Ascending aorta (tissue), 2 donors: ENCODE results near the gene SAMHD1. TPM values are rescaled to one million over a fixed set of nuclear protein-coding genes. Genes with fewer than 3 reads are reported as not detected.
A peak's percentile ranks its signal among the peaks of the same experiment; 100 is the strongest.

Source experiments
- DNase-seq, 2 donors: peaks; one replicate each; pipeline ENCODE4 v3.0.0-alpha.2; 2019; ENCODE audit warnings: low spot score in 2 of 2
- H3K27ac ChIP-seq, 2 donors: fragments of 200-600 bp; sonication (generic); one replicate each; pipeline ENCODE4 v1.5.1; 2016 to 2017; ENCODE audit warnings: mild to moderate bottlenecking in 1 of 2
- H3K27me3 ChIP-seq: fragments of 200-600 bp; sonication (generic); one replicate; pipeline ENCODE4 v1.5.1; 2017
- H3K36me3 ChIP-seq, 2 donors: fragments of 200-600 bp; sonication (generic); one replicate each; pipeline ENCODE4 v1.5.1; 2016
- H3K4me1 ChIP-seq, 2 donors: fragments of 200-600 bp; sonication (generic); one replicate each; pipeline ENCODE4 v1.5.1; 2016 to 2017; ENCODE audit warnings: mild to moderate bottlenecking in 1 of 2
- H3K4me3 ChIP-seq, 2 donors: fragments of 200-600 bp; sonication (generic); one replicate each; pipeline ENCODE4 v1.5.1; 2016 to 2017; ENCODE audit warnings: mild to moderate bottlenecking in 1 of 2
- H3K9me3 ChIP-seq, 2 donors: fragments of 200-600 bp; sonication (generic); one replicate each; pipeline ENCODE4 v1.5.1; 2016
- intact Hi-C: fragments of 100-400 bp; cut with DNase I; formaldehyde crosslinking; loops from one replicate; pipeline ENCODE4 v1.15.1; 2023
- total RNA-seq: library from RNA; depleted of rRNA; stranded (reverse); fragments of >200 nt; gene quantifications from one replicate; pipeline ENCODE4 v1.1.0, GENCODE V29; 2016
- TF ChIP-seq, protein P1 (sequence below), 3 experiments: fragments of 200-600 bp in 2 of 3; fragments of 450-650 bp in 1 of 3; sonication (generic) in 2 of 3; IDR thresholded peaks; one replicate each; pipeline ENCODE4 v1.5.1; 2016 to 2019; ENCODE audit warnings: antibody characterized with exemption in 3 of 3, mild to moderate bottlenecking in 1 of 3, moderate library complexity in 1 of 3

Gene SAMHD1
- total RNA-seq, 1 donor from 2014 or later: 163 TPM

DNA sequence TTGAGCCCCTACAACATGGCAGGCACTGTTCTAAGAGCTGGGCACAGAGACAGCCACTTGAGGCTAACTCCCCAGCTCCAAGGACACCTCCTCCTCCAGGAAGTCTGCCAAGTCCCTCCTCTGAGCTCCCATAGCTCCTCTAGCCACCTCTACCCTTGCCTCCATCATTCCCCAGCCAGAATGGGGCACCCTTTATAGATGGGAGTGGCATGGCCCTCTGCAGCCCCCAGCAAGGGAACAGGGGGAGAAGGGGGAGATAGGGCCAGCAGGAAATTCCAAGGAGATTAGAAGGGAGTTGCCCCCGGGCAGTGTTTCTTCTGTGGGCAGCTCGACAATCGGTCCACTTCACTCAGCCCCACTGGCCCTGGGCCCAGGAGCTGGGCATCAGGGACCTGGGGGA is 95.3 kb downstream of the SAMHD1 start:
- peak overlapping the region; percentile 93 to 99 for H3K27ac ChIP-seq
- no peaks in the 10 kb centered on the region for H3K27me3 ChIP-seq
- TF ChIP-seq, protein P1, sequence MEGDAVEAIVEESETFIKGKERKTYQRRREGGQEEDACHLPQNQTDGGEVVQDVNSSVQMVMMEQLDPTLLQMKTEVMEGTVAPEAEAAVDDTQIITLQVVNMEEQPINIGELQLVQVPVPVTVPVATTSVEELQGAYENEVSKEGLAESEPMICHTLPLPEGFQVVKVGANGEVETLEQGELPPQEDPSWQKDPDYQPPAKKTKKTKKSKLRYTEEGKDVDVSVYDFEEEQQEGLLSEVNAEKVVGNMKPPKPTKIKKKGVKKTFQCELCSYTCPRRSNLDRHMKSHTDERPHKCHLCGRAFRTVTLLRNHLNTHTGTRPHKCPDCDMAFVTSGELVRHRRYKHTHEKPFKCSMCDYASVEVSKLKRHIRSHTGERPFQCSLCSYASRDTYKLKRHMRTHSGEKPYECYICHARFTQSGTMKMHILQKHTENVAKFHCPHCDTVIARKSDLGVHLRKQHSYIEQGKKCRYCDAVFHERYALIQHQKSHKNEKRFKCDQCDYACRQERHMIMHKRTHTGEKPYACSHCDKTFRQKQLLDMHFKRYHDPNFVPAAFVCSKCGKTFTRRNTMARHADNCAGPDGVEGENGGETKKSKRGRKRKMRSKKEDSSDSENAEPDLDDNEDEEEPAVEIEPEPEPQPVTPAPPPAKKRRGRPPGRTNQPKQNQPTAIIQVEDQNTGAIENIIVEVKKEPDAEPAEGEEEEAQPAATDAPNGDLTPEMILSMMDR (IDR thresholded peaks at IDR 0.05): no peak
- no peak for DNase-seq
- H3K36me3 ChIP-seq: no peaks in the 10 kb centered on the region
- H3K4me3 ChIP-seq: no peak overlapping the region
- H3K4me1 ChIP-seq: peaks cover 14 to 66% of the 10 kb centered on the region in 2 donors
- intact Hi-C loops: no loop called here
- H3K9me3 ChIP-seq: no peaks in the 10 kb centered on the region

DNA sequence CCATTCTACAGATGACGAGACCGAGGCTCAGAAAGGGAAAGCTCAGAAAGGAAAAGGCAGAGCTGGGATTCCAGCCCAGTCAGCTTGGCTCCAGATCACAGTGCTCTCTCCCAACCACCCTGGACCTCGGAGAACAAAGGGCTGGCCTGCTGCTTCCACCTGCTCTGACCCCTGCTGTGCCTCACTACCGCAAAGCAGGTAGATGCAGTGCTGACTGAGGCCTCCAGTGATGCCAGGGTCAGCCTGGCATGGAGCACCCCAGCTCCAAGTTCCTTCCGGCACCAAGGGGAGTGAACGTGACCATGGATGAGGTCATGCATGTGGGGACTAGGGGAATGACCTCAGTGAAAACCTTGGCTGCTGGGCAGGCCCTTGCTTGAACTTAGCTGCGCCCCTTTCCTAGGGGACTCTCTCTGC is 96.3 kb downstream of the SAMHD1 start:
- no peaks in the 10 kb centered on the region for H3K36me3 ChIP-seq
- TF ChIP-seq, protein P1 (IDR thresholded peaks at IDR 0.05): no peak
- H3K4me3 ChIP-seq: peak overlapping the region; percentile 3 to 31
- H3K27ac ChIP-seq: peak overlapping the region; percentile 93 to 99
- H3K9me3 ChIP-seq: no peaks in the 10 kb centered on the region
- no peak for DNase-seq
- intact Hi-C loops: no loop called here
- H3K4me1 ChIP-seq: peaks cover 14 to 61% of the 10 kb centered on the region in 2 donors
- no peaks in the 10 kb centered on the region for H3K27me3 ChIP-seq

DNA sequence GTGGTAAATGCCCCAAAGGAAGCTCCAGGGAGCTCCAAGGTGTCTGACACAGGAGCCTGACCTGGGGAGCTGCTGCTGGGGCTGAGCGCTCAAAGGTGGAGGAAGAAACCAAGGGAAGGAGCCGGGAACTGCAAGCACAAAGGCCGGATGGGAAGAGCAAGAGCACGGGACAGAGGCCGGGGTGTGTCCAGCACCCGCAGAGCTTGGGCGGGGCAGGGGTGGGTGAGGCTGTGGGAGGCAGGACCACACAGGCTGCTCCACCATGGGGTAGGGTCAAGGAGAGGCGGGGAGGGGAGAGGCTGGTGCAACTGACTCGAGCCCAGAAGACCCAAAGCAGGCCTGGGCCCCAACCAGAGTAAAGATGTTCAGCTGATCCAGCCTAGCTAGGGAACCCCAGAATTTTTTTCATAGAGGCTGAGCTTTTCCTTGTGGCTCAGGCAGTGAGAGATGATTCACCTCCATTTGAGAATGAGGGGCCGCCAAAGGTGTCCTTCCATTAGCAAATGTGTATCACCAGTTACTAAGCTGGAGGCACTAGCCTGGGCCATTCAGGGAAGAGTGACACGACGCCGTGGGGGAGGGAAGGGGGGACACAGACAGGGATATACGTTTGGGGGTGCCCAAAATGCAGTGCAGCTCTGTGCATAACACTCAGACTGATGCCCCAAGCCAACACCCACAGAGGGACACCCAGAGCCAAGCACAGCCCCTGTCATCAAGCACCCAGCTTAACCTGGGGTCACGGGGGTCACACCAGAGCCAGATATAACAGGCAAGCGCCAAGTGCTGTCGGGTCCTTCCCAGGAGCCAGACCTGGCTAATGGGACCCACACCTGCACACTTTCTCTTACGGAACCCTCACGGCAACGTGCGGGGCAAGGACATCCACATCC is 96.9 kb downstream of the SAMHD1 start:
- Histone ChIP-seq H3K27ac (peak overlapping the region; percentile 93 to 99), H3K4me1 (peaks cover 14 to 61% of the 10 kb centered on the region in 2 donors), H3K36me3 (no peaks in the 10 kb centered on the region), H3K27me3 (no peaks in the 10 kb centered on the region), H3K9me3 (no peaks in the 10 kb centered on the region), H3K4me3 (no peak overlapping the region)
- intact Hi-C loops: no loop called here
- no peak for DNase-seq
- TF ChIP-seq, protein P1 (IDR thresholded peaks at IDR 0.05): no peak

DNA sequence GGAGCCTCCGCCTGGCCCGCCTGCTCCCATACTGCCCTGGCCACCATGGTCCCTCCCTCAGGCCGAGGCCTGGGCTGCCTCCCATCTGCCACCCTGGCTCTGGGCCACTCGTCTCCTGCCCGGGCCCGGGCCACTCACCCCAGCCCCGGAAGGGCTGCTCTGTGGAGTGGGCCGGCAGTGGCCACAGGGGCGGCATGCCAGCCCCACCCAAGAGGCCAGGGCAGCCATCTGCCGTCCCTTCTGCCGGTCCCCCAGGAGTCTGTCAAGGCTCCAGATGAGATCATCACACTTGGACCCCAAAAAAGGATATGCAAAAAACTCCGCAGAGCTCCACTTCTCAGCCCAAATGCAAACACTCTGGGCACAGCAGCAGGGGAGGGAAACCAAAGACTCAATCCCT is 99.3 kb downstream of the SAMHD1 start:
- Histone ChIP-seq H3K9me3 (no peaks in the 10 kb centered on the region), H3K4me1 (peaks cover 20 to 76% of the 10 kb centered on the region in 2 donors), H3K27me3 (no peaks in the 10 kb centered on the region), H3K27ac (peak overlapping the region; percentile 93 to 99), H3K4me3 (peak overlapping the region in 1 of 2 donors; percentile 54), H3K36me3 (no peaks in the 10 kb centered on the region)
- TF ChIP-seq, protein P1 (IDR thresholded peaks at IDR 0.05): no peak
- peak in 1 of 2 donors; percentile 78 for DNase-seq
- intact Hi-C loops: no loop called here

DNA sequence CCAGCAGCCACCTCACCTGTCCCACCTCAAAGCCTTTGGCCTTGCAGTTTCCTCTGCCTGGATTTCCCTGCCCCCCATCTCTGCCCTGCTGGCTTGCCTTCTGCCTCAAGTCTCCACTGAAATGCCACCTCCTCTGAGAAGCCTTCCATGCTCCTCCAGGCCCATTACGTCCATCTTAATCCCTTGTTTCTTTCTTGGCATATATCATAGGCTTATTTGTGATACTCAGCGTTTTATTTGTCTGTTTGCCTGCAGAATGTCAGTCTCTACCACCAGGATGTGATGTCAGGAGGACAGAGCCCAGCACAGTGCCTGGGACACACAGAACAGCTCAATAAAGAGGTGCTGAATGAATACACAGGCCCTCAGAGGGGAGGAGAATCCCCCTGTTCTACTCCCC is 100.0 kb downstream of the SAMHD1 start:
- Histone ChIP-seq H3K27ac (peak overlapping the region; percentile 93 to 99), H3K27me3 (no peaks in the 10 kb centered on the region), H3K36me3 (no peaks in the 10 kb centered on the region), H3K9me3 (no peaks in the 10 kb centered on the region), H3K4me3 (peak overlapping the region in 1 of 2 donors; percentile 54), H3K4me1 (peaks cover 24 to 74% of the 10 kb centered on the region in 2 donors)
- TF ChIP-seq, protein P1 (IDR thresholded peaks at IDR 0.05): no peak
- DNase-seq: no peak
- intact Hi-C loops: no loop called here
